ENCODE measurements around the gene USP1.

- TF ChIP-seq POLR2A (IDR thresholded peaks at IDR 0.05) (no peak), CTCF (IDR thresholded peaks at IDR 0.05) (peak; percentile 68 to 75 (median 70)), POLR2AphosphoS5 (IDR thresholded peaks at IDR 0.05) (no peak), EP300 (IDR thresholded peaks at IDR 0.05) (no peak)
These were observed 29.3 kb upstream of the USP1 start for GRCh38 chr1:62407398-62408009.

All from gastroesophageal sphincter (tissue), 3 donors.